A673 (cell line): Measurements from ENCODE around the gene FAM89A.
"Not testable (repeated sequence)": the region's sequence is repeated elsewhere in the genome, so short reads cannot be mapped to it uniquely, and the experiment has no call there.

Experiments
- EZH2 ChIP-seq: fragments of 200-600 bp; sonication (generic); IDR thresholded peaks from 2 replicates; pipeline ENCODE4 v1.6.1; 2017; ENCODE audit warnings: borderline replicate concordance, low read depth, mild to moderate bottlenecking, mixed read lengths, antibody characterized with exemption, low read length; ENCODE audit not compliant: poor library complexity, severe bottlenecking
- TF ChIP-seq, protein P1 (sequence below): fragments of 300-800, 200-600 bp; sonication (generic); conservative IDR thresholded peaks from 2 replicates; pipeline ENCODE4 v1.5.1; 2017; ENCODE audit warnings: low read depth, mild to moderate bottlenecking, antibody characterized with exemption, low read length, moderate library complexity, mixed read lengths

DNA sequence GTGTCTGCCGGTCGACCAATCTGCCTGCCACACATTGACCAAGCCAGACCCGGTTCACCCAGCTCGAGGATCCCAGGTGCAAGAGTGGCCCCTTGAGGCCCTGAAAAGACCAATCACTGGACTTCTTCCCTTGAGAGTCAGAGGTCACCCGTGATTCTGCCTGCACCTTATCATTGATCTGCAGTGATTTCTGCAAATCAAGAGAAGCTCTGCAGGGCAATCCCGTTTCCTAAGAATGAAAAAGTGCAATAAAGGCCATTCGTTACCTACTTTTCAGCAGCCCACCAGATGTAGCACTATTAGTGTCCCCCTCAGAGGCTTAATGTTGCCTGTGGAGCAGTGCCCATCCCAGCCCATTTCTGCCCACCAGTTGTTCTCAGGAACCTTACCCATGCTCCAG lies 17.5 kb downstream of the FAM89A start:
- TF ChIP-seq EZH2, result not testable (repeated sequence)
- TF ChIP-seq, protein P1, sequence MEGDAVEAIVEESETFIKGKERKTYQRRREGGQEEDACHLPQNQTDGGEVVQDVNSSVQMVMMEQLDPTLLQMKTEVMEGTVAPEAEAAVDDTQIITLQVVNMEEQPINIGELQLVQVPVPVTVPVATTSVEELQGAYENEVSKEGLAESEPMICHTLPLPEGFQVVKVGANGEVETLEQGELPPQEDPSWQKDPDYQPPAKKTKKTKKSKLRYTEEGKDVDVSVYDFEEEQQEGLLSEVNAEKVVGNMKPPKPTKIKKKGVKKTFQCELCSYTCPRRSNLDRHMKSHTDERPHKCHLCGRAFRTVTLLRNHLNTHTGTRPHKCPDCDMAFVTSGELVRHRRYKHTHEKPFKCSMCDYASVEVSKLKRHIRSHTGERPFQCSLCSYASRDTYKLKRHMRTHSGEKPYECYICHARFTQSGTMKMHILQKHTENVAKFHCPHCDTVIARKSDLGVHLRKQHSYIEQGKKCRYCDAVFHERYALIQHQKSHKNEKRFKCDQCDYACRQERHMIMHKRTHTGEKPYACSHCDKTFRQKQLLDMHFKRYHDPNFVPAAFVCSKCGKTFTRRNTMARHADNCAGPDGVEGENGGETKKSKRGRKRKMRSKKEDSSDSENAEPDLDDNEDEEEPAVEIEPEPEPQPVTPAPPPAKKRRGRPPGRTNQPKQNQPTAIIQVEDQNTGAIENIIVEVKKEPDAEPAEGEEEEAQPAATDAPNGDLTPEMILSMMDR, result not testable (repeated sequence)
